Stimulated activated CD8-positive, alpha-beta memory T cell treated with anti-CD3 and anti-CD28 coated beads, Interleukin-7, amount 100 ng/mL, for 48 hours (primary cell): ENCODE results near the gene NBDY.
"Not testable (repeated sequence)": the region's sequence is repeated elsewhere in the genome, so short reads cannot be mapped to it uniquely, and the experiment has no call there.

ENCODE experiments used
- DNase-seq, 2 donors: peaks; one replicate each; pipeline ENCODE4 v3.0.0-alpha.2; 2020; ENCODE audit warnings: low read depth in 1 of 2; ENCODE audit errors: extremely low read depth in 1 of 2

Gene NBDY

GRCh38 chrX:56798866-56799758, 70.1 kb downstream of the NBDY start:
- no peak for DNase-seq

- no peak for DNase-seq
Measured at GRCh38 chrX:56800307-56800706, 71.3 kb downstream of the NBDY start.

- DNase-seq = peak in 1 of 2 donors; percentile 29
Measured at GRCh38 chrX:56800801-56801200, 71.8 kb downstream of the NBDY start.

GRCh38 chrX:56802428-56802827, 73.4 kb downstream of the NBDY start:
- DNase-seq = no peak

- peak; percentile 26 to 33 for DNase-seq
Measured at GRCh38 chrX:56802921-56803849, 74.1 kb downstream of the NBDY start.

GRCh38 chrX:56803850-56804681, 75.0 kb downstream of the NBDY start:
- no peak for DNase-seq

- DNase-seq = no peak
Measured at GRCh38 chrX:56804867-56805266, 75.8 kb downstream of the NBDY start.

- DNase-seq = no peak
Measured at GRCh38 chrX:56805399-56805798, 76.4 kb downstream of the NBDY start.

- not testable (repeated sequence) for DNase-seq
Measured at GRCh38 chrX:56806176-56806575, 77.1 kb downstream of the NBDY start.

GRCh38 chrX:56811599-56811998, 82.6 kb downstream of the NBDY start:
- DNase-seq = no peak

GRCh38 chrX:56812515-56813105, 83.6 kb downstream of the NBDY start:
- DNase-seq = no peak

GRCh38 chrX:56813318-56813837, 84.3 kb downstream of the NBDY start:
- peak in 1 of 2 donors; percentile 53 for DNase-seq

GRCh38 chrX:56817179-56817578, 88.1 kb downstream of the NBDY start:
- DNase-seq = no peak

GRCh38 chrX:56826020-56826419, 97.0 kb downstream of the NBDY start:
- DNase-seq = no peak

GRCh38 chrX:56833626-56834025, 104.6 kb downstream of the NBDY start:
- no peak for DNase-seq

- DNase-seq = no peak
Measured at GRCh38 chrX:56853436-56853835, 124.4 kb downstream of the NBDY start.

- DNase-seq = no peak
Measured at GRCh38 chrX:56857042-56857441, 128.0 kb downstream of the NBDY start.

GRCh38 chrX:56860888-56861287, 131.8 kb downstream of the NBDY start:
- no peak for DNase-seq
